ENCODE data around the gene DISC1.

GRCh38 chr1:231903586-231904081, 277.0 kb downstream of the DISC1 start:
- TF ChIP-seq PATZ1 (CRISPR knock-in tag; IDR thresholded peaks at IDR 0.05; ENCODE audit: borderline replicate concordance) (no peak), TOX (CRISPR knock-in tag; IDR thresholded peaks at IDR 0.05; ENCODE audit: borderline replicate concordance) (no peak), PPARA (CRISPR knock-in tag; IDR thresholded peaks at IDR 0.05; ENCODE audit: borderline replicate concordance) (no peak), RARB (CRISPR knock-in tag; IDR thresholded peaks at IDR 0.05) (no peak), ARNTL (CRISPR knock-in tag; IDR thresholded peaks at IDR 0.05; ENCODE audit: borderline replicate concordance, low read depth) (no peak), ZNF70 (CRISPR knock-in tag; IDR thresholded peaks at IDR 0.05) (no peak), ISL1 (CRISPR knock-in tag; IDR thresholded peaks at IDR 0.05) (no peak)
